Fibroblast of upper back skin (primary cell): ENCODE data around the gene ATG9B.

Experiments used
- DNase-seq: peaks from one replicate; pipeline ENCODE4 v3.0.0-alpha.2; 2013

Gene ATG9B

DNA sequence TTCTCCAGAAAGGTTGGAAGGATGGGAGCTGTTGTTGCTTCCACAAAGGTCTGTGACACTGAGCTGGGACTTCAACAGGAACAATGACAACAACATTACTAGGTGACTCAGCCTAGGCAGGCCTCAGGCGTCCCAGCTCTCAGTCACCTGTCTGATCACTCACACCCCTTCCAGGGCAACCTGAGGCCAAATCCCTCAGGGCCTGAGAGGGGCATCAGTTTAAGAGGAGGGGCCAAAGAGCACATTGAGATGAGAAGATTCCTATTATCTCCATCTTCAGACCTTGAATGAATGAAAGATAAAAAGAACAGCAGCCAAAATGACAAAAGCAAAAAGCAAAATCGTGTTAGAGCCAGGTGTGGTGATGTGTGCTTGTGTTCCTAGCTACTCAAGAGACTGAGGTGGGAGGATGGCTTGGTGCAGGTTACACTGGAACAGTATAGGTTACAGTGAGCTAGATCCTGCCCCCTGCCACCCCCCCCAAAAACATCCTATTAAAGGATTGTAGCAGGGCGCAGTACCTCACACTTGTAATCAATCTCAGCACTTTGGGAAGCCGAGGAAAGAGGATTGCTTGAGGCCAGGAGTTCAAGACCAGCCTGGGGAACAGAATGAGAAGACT lies at the start of gene ATG9B:
Gene ATG9B, minus strand, starts transcription at position 60 of the 622 bp plus-strand sequence. CDS start 71 bp downstream, outside the sequence.
- no peak for DNase-seq

- DNase-seq, result no peak
Measured at GRCh38 chr7:151073990-151074389, 49.7 kb upstream of the ATG9B start.

- no peak for DNase-seq
Measured at GRCh38 chr7:151071032-151071866, 47.0 kb upstream of the ATG9B start.

- no peak for DNase-seq
Measured at GRCh38 chr7:151070574-151070960, 46.3 kb upstream of the ATG9B start.

GRCh38 chr7:151069841-151070573 lies 45.7 kb upstream of the ATG9B start:
- no peak for DNase-seq

GRCh38 chr7:151068069-151068773 lies 43.9 kb upstream of the ATG9B start:
- DNase-seq, result peak; percentile 47

DNA sequence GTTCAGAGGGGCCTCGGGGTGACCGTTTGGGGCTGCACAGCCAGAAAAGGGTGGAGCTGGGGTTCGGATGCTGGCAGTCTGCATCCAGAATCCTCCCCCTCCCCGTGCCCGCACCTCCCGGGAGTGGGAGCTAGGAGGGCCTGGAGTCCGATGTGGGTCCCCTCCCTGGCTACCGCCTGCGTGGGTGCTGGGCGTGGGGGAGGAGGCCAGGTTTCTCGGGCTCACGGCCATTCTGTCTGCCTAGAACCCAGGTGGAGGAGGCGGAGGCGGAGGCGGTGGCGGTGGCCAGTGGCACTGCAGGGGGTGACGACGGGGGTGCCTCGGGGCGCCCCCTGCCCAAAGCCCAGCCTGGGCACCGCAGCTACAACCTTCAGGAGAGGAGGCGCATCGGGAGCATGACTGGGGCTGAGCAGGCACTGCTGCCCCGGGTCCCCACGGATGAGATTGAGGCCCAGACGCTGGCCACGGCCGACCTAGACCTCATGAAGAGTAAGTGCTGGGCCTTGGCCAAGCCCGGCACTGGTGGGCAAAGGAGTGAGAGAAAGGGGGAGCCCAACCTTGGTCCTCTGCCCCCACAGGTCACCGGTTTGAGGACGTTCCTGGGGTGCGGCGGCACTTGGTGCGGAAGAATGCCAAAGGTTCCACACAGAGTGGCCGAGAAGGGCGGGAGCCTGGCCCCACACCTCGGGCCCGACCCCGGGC lies 42.1 kb upstream of the ATG9B start:
- DNase-seq, result no peak

DNA sequence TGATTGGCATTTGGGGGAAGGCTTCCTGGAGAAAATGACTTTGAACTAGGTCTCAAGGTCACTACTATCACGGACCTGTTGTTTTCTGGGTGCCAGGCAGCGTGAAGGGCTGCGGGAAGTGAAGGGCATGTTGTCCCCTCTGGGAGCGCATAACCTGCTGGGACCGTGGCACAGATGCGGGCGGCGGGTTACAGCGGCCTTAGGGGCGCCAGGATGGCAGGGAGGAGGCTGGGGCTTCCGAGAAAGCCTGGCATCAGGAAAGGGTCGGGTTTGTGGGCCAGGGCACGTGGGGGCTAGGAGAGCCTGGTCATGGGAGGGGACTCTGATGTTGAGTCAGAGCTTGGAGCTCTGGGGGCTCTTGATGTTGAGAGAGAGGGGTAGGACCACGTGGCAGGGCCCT lies 41.2 kb upstream of the ATG9B start:
- no peak for DNase-seq

GRCh38 chr7:151064993-151065392 lies 40.7 kb upstream of the ATG9B start:
- DNase-seq, result no peak

- DNase-seq, result no peak
Measured at GRCh38 chr7:151064454-151064853, 40.2 kb upstream of the ATG9B start.

DNA sequence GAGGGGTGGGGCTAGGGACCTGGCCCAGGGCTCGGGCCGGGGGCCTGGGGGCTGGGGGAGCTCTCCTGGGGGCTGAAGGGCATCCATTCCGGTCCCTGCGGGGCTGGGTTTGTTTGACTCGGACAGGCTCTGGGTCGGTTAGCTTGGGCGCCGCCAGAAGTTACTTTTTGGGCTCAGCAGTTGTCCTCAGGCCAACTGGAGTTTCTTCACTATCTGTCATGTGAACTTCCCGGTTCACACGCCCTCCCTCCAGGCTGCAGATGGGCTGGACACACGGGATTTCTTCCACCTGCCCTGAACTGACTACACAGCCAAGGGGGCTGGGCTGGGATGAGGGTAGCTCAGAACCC lies 38.9 kb upstream of the ATG9B start:
- no peak for DNase-seq

DNA sequence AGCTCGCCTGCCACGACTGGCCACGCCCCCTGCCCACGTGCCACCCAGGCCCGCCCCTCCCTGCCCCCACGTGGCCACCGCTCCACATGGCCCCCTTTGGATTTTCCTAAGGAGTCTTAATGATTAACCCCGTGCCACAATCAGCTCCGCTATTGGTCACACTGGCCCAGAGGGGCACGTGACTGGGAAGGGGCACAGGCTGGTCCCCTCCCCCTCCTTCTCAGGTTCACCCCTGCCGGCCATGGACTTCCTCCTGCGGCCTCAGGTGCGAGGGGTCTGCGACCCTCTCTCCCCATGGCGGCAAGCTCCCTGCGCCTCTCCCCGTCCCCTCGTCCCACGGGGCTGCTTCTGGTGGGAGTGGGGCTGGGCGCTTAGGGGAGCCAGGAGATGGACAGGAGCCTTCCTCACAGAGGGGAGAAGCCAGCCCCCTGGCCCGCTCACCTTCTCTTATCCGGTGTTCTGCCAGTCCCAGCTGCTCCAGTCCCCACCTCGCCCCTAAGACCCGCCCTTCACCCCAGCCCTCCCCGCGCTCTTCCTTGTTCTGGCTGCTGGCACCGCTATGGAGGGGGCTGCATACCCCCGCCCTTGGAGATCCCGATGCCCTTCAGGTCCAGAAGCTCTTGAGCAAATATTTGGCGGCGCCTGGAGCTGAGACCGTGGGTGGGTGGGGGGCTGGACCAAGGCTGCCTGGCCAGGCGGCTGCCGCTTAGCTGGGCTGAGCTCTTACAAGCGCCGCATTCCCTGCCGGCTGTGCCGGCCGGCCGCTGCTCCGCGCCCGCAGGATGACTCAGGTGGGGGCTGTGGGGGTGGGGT lies 38.3 kb upstream of the ATG9B start:
- peak; percentile 61 for DNase-seq

- no peak for DNase-seq
Measured at GRCh38 chr7:151062111-151062398, 37.8 kb upstream of the ATG9B start.

DNA sequence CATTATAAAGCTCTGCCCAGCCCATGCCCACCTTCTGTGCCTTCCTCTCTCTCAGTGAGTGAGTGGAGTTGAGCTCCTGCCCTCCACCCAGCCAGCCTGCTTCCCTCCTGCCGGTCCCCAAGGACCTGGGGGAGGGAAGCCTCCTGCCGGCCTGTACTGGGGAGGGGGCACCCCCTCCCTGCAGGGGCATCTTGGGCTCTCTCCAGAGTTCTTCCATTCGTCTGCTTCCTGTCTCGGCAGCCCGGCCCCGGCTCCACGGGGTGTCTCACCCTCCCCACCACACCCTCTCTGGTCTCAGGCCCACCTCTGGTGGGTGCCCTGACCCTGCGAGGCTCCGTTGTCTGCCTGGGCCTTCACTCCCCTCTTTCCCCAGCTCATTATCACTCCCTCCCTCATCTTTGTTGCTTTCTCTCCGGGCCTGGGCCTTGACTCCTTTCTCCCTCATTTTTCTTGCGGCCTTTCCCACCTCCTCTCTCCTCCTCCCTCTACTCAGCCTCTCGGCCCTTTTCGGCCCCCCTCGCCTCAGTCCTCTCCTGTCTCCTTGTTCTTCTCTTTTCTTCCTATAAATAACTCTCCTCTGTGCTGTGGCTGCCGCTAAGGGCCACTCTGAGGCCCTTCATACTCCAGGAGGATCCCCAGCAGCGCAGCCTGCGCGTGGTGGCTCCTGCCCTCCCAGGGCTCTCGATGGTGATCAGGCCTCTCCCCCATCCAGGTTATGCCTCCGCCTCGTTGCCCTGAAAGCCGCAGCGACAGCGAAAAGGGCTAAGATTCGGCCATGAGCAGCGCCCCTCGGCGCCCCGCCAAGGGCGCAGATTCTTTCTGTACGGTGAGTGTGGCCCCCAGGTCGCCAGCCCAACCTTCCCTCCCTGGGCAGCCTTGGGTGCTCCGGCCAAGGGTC lies 37.2 kb upstream of the ATG9B start:
- peak; percentile 35 for DNase-seq

- no peak for DNase-seq
Measured at GRCh38 chr7:151060416-151061212, 36.3 kb upstream of the ATG9B start.

DNA sequence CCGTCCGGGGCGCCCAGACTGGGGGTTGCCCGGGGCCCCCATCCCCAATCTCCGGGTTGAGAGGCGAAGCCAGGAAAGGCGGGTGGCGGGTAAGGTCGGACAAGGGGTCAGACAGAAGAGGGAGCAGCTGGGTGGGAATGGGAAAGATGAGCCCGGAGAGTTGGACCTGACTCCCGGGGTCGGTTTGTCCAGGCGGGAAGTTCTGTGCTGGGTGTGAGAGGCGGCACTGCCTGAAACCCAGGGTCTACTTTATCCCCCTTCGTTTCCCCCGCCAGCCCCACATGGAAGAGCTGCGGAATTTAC lies 35.8 kb upstream of the ATG9B start:
- no peak for DNase-seq

DNA sequence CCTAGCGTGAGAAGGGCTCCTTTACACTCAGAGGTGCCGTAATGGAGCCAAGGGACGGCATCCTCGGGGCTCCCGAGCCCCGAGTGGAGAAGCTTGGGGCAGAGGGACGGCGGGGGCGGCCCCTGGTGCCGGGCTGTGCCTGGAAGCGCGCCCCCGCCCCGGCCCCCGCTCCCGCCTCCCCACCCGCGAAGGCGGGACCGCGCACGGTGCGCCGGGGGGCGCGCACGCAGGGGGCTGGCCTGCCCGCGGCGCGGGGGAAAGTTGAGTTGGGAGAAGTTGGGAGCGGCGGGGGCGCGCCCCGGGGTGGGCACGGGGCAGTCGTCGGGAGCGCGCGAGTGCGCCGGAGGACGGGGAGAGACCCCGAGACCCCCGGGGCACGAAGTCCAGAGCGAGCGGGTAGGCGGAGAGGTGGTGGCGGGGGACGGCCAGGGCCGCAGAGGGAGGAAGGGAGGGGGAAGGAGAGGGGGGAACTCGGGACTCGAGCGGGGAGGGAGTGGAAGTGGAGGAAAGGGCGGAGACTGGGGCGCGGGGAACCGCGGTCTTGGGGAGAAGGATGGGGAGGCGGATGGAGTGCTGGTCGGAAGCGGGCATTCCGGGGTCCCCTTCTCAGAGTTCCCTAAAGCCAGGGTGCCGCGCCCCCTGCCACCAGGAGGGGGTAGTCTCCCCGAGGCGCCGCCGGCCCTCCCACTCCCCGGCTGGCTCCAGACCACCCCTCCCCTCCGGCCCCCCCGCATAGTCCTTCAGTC lies 35.2 kb upstream of the ATG9B start, which contains the start of gene SLC4A2:
Gene SLC4A2, plus strand, starts transcription at position 223 of the 746 bp plus-strand sequence. CDS start 2,399 bp downstream, outside the sequence.
- peak; percentile 68 for DNase-seq

DNA sequence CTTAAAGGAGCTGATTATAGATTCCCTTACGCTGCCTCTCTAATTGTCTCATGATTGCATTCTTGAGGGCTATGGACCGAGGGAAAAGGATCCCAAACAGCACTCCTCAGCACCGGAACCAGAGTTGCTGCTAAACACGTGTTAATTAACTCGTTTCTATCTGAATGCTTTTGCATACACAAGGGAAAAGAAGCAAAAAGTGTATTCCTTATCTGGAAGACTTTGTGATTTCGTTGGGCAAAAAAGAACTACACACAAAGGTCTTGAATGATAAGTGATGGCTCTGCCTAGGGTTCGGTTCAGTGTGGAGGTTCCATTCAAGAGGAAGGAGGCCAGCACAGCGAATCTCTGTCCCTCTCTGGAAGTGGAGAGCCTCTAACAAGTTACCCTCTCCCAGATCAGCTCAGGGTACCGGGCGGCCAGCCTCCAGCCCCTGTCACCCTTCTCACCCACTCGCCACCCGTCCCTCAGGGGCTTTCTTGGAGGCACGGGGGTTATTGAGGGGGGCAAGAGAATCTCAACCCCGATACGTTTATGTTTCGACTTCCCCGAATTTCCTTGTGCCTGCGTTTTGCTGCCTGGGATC lies 34.6 kb upstream of the ATG9B start:
- no peak for DNase-seq
